Liver (tissue), 9 donors: ENCODE measurements around the gene HELZ2. TPM values are rescaled to one million over a fixed set of nuclear protein-coding genes. Genes with fewer than 3 reads are reported as not detected.
"Not testable (repeated sequence)": the region's sequence is repeated elsewhere in the genome, so short reads cannot be mapped to it uniquely, and the experiment has no call there.

ENCODE experiments used
- DNase-seq: peaks from one replicate; pipeline ENCODE4 v3.0.0-alpha.2; 2017; ENCODE audit warnings: low spot score
- H3K27ac ChIP-seq, 2 donors: one replicate each; pipeline ENCODE4 v1.7.0; 2013; ENCODE audit warnings: inconsistent platforms in 2 of 2, low read length in 2 of 2, control low read depth in 1 of 2, low read depth in 1 of 2, mild to moderate bottlenecking in 1 of 2
- H3K27me3 ChIP-seq, 4 donors: one replicate each; pipeline versions ENCODE4 v1.6.1 to v1.7.0; 2013; ENCODE audit warnings: low read length in 3 of 4, inconsistent platforms in 1 of 4, mild to moderate bottlenecking in 1 of 4, moderate library complexity in 1 of 4; ENCODE audit not compliant: control insufficient read depth in 4 of 4, insufficient read depth in 4 of 4
- H3K36me3 ChIP-seq, 4 donors: one replicate each; pipeline versions ENCODE4 v1.6.1 to v1.7.0; 2013; ENCODE audit warnings: low read length in 3 of 4, mild to moderate bottlenecking in 3 of 4, low read depth in 1 of 4, moderate library complexity in 1 of 4; ENCODE audit not compliant: control insufficient read depth in 4 of 4, insufficient read depth in 3 of 4
- H3K4me1 ChIP-seq, 4 donors: one replicate each; pipeline versions ENCODE4 v1.6.1 to v1.7.0; 2013; ENCODE audit warnings: low read length in 3 of 4, mild to moderate bottlenecking in 3 of 4, moderate library complexity in 1 of 4; ENCODE audit not compliant: control insufficient read depth in 4 of 4, insufficient read depth in 4 of 4
- H3K4me3 ChIP-seq, 3 donors: one replicate each; pipeline versions ENCODE4 v1.6.1 to v1.7.0; 2013; ENCODE audit warnings: low read length in 3 of 3, control low read depth in 1 of 3, low read depth in 1 of 3, mild to moderate bottlenecking in 1 of 3
- H3K9ac ChIP-seq, 2 donors: one replicate each; pipeline ENCODE4 v1.7.0; 2013; ENCODE audit warnings: low read length in 2 of 2, mild to moderate bottlenecking in 2 of 2, moderate library complexity in 2 of 2, control low read depth in 1 of 2, low read depth in 1 of 2
- H3K9me3 ChIP-seq, 4 donors: one replicate each; pipeline versions ENCODE4 v1.6.1 to v1.7.0; 2013; ENCODE audit warnings: low read length in 3 of 4; ENCODE audit not compliant: control insufficient read depth in 4 of 4
- ATF3 ChIP-seq: IDR thresholded peaks from 2 replicates; pipeline ENCODE4 v1.6.1; 2016; ENCODE audit warnings: antibody characterized with exemption
- CTCF ChIP-seq: fragments of 150-350 bp; IDR thresholded peaks from 2 replicates; pipeline ENCODE4 v1.5.1; 2017; ENCODE audit warnings: improper control_type of control experiment, low read depth, low read length; ENCODE audit not compliant: missing input control
- EGR1 ChIP-seq, 2 donors: IDR thresholded peaks; 2 replicates each; pipeline ENCODE4 v1.6.1; 2016 to 2018; ENCODE audit warnings: antibody characterized with exemption in 2 of 2, low read depth in 2 of 2
- FOXA1 ChIP-seq: IDR thresholded peaks from 2 replicates; pipeline ENCODE4 v1.6.1; 2016; ENCODE audit warnings: antibody characterized with exemption
- FOXA2 ChIP-seq: IDR thresholded peaks from 2 replicates; pipeline ENCODE4 v1.6.1; 2016; ENCODE audit warnings: antibody characterized with exemption
- GABPA ChIP-seq, 2 donors: IDR thresholded peaks in 1 of 2; conservative IDR thresholded peaks in 1 of 2; 2 replicates each; pipeline ENCODE4 v1.6.1; 2016; ENCODE audit warnings: antibody characterized with exemption in 2 of 2, mild to moderate bottlenecking in 1 of 2, moderate library complexity in 1 of 2
- HNF4A ChIP-seq, 2 donors: conservative IDR thresholded peaks; 2 replicates each; pipeline ENCODE4 v1.6.1; 2016; ENCODE audit warnings: antibody characterized with exemption in 2 of 2, mild to moderate bottlenecking in 2 of 2
- HNF4G ChIP-seq: IDR thresholded peaks from 2 replicates; pipeline ENCODE4 v1.6.1; 2016; ENCODE audit warnings: antibody characterized with exemption
- JUND ChIP-seq, 2 donors: IDR thresholded peaks; 2 replicates each; pipeline ENCODE4 v1.6.1; 2016; ENCODE audit warnings: antibody characterized with exemption in 2 of 2
- MAX ChIP-seq: IDR thresholded peaks from 2 replicates; pipeline ENCODE4 v1.6.1; 2016; ENCODE audit warnings: antibody characterized with exemption
- NR2F2 ChIP-seq: IDR thresholded peaks from 2 replicates; pipeline ENCODE4 v1.6.1; 2016; ENCODE audit warnings: antibody characterized with exemption
- RAD21 ChIP-seq, 2 donors: IDR thresholded peaks; 2 replicates each; pipeline ENCODE4 v1.6.1; 2016; ENCODE audit warnings: antibody characterized with exemption in 2 of 2, mild to moderate bottlenecking in 2 of 2
- REST ChIP-seq: IDR thresholded peaks from 2 replicates; pipeline ENCODE4 v1.6.1; 2016; ENCODE audit warnings: antibody characterized with exemption, mild to moderate bottlenecking
- RXRA ChIP-seq, 2 donors: IDR thresholded peaks; 2 replicates each; pipeline ENCODE4 v1.6.1; 2017 to 2018; ENCODE audit warnings: antibody characterized with exemption in 2 of 2, mild to moderate bottlenecking in 1 of 2
- SP1 ChIP-seq: IDR thresholded peaks from 2 replicates; pipeline ENCODE4 v1.6.1; 2018; ENCODE audit warnings: antibody characterized with exemption, mild to moderate bottlenecking
- TAF1 ChIP-seq: conservative IDR thresholded peaks from 2 replicates; pipeline ENCODE4 v1.6.1; 2016; ENCODE audit warnings: antibody characterized with exemption, mild to moderate bottlenecking
- YY1 ChIP-seq: IDR thresholded peaks from 2 replicates; pipeline ENCODE4 v1.6.1; 2016; ENCODE audit warnings: antibody characterized with exemption, mild to moderate bottlenecking
- ZBTB33 ChIP-seq: IDR thresholded peaks from 2 replicates; pipeline ENCODE4 v1.6.1; 2016; ENCODE audit warnings: antibody characterized with exemption
- WGBS: extraction: QIAGEN DNeasy Blood & Tissue Kit; methylation state at CpG from one replicate; pipeline ENCODE4 v1.1.7; 2013; 5-methylcytosine and 5-hydroxymethylcytosine counted together
- polyA plus RNA-seq, 2 donors: library from polyadenylated mRNA; stranded (reverse) in 1 of 2; unstranded in 1 of 2; fragments of 200-250 nt in 1 of 2; fragments of >200 nt in 1 of 2; fragmentation: Nextera tagmentation in 1 of 2; extraction: Ambion mirVana in 1 of 2; gene quantifications; one replicate each; pipeline versions ENCODE4 v1.2.1 to v1.2.3, GENCODE V29; 2013 to 2015
- total RNA-seq, 2 donors: library from RNA; depleted of rRNA; stranded (reverse); fragments of >200 nt; gene quantifications; one replicate each; pipeline ENCODE4 v1.2.3, GENCODE V29; 2014
- donor health status: healthy.
- donor health status: healthy.
- donor health status: healthy.
- donor health status: healthy.
- donor health status: healthy.

Gene HELZ2
- total and polyA plus RNA-seq, 4 donors = 3.7 to 26.6 (median 15.5) TPM

- H3K9me3 ChIP-seq = no peaks in the 10 kb centered on the region
- H3K9ac ChIP-seq = no peak overlapping the region
- H3K27me3 ChIP-seq = no peaks in the 10 kb centered on the region
- DNase-seq = no peak
- H3K27ac ChIP-seq = no peak overlapping the region
- no peak overlapping the region for H3K4me3 ChIP-seq
- peaks cover 3 to 24% (median 16%) of the 10 kb centered on the region in 4 donors for H3K4me1 ChIP-seq
- TF ChIP-seq RXRA (IDR thresholded peaks at IDR 0.05) (no peak), ZBTB33 (no peak), CTCF (no peak), ATF3 (no peak), FOXA1 (no peak), GABPA (IDR thresholded peaks at IDR 0.05 in 1 of 2, conservative IDR thresholded peaks at IDR 0.05 in 1 of 2) (no peak), HNF4A (conservative IDR thresholded peaks at IDR 0.05) (no peak), JUND (IDR thresholded peaks at IDR 0.05) (no peak), RAD21 (IDR thresholded peaks at IDR 0.05) (no peak), HNF4G (no peak), YY1 (no peak), TAF1 (no peak), FOXA2 (no peak), REST (no peak), NR2F2 (no peak), EGR1 (IDR thresholded peaks at IDR 0.05; ENCODE audit: low read depth in 2 of 2) (no peak), MAX (no peak), SP1 (no peak)
- H3K36me3 ChIP-seq = peaks cover 0 to 11% (median 0%) of the 10 kb centered on the region in 4 donors
- whole genome bisulfite sequencing = 96% methylated on average over 48 of the region's 48 CpGs
Measured at GRCh38 chr20:63572071-63572787, 1.8 kb downstream of the HELZ2 start.

GRCh38 chr20:63571087-63571478 is 3.0 kb downstream of the HELZ2 start:
- peaks cover 0 to 13% (median 4%) of the 10 kb centered on the region in 4 donors for H3K36me3 ChIP-seq

More at GRCh38 chr20:63571087-63571478, 3.0 kb downstream of the HELZ2 start:
- not testable (repeated sequence) for H3K27me3 ChIP-seq, DNase-seq, H3K4me3 ChIP-seq, H3K9ac ChIP-seq, H3K27ac ChIP-seq, H3K9me3 ChIP-seq
- H3K4me1 ChIP-seq = peaks cover 3 to 24% (median 15%) of the 10 kb centered on the region in 4 donors
- 85% methylated on average over 9 of the region's 11 CpGs for WGBS
